Coronary artery (tissue), 2 donors: ENCODE results near the gene MYO16.

Experiments
- DNase-seq: peaks from one replicate; pipeline ENCODE4 v3.0.0-alpha.2; 2017; ENCODE audit warnings: low spot score
- H3K27ac ChIP-seq, 2 donors: fragments of 200-600 bp; sonication (generic); one replicate each; pipeline ENCODE4 v1.5.1; 2016 to 2019
- H3K4me3 ChIP-seq: fragments of 200-600 bp; sonication (generic); 2 replicates; pipeline ENCODE4 v1.5.1; 2016; ENCODE audit warnings: mild to moderate bottlenecking, moderate library complexity
- CTCF ChIP-seq: fragments of 200-600 bp; sonication (generic); IDR thresholded peaks from one replicate; pipeline ENCODE4 v1.5.1; 2019; ENCODE audit warnings: antibody characterized with exemption

MYO16 gene

GRCh38 chr13:109160357-109160756, 530.9 kb downstream of the MYO16 start:
- H3K27ac ChIP-seq, result no peak overlapping the region
- TF ChIP-seq CTCF, result no peak
- H3K4me3 ChIP-seq, result no peak overlapping the region
- DNase-seq, result no peak

GRCh38 chr13:109160887-109161669, 531.7 kb downstream of the MYO16 start:
- DNase-seq, result no peak
- Histone ChIP-seq H3K4me3 (no peak overlapping the region), H3K27ac (no peak overlapping the region)
- TF ChIP-seq CTCF, result no peak

GRCh38 chr13:109162248-109163036, 533.0 kb downstream of the MYO16 start:
- no peak for DNase-seq
- no peak overlapping the region for H3K4me3 ChIP-seq

GRCh38 chr13:109163037-109163379, 533.6 kb downstream of the MYO16 start:
- no peak for DNase-seq
- Histone ChIP-seq H3K27ac (no peak overlapping the region), H3K4me3 (no peak overlapping the region)
- no peak for TF ChIP-seq CTCF

More at GRCh38 chr13:109162248-109163036, 533.0 kb downstream of the MYO16 start:
- no peak overlapping the region for H3K27ac ChIP-seq
- TF ChIP-seq CTCF, result no peak

GRCh38 chr13:109165417-109165904, 536.0 kb downstream of the MYO16 start:
- no peak overlapping the region for H3K27ac ChIP-seq
- no peak for TF ChIP-seq CTCF
- no peak overlapping the region for H3K4me3 ChIP-seq
- no peak for DNase-seq

GRCh38 chr13:109166804-109167203, 537.4 kb downstream of the MYO16 start:
- no peak overlapping the region for H3K27ac ChIP-seq
- H3K4me3 ChIP-seq, result no peak overlapping the region
- no peak for DNase-seq
- TF ChIP-seq CTCF, result no peak

GRCh38 chr13:109172136-109172535, 542.7 kb downstream of the MYO16 start:
- no peak for DNase-seq
- no peak overlapping the region for H3K4me3 ChIP-seq
- TF ChIP-seq CTCF, result no peak
- no peak overlapping the region for H3K27ac ChIP-seq
